ENCODE data around the gene NHP2.

DNA sequence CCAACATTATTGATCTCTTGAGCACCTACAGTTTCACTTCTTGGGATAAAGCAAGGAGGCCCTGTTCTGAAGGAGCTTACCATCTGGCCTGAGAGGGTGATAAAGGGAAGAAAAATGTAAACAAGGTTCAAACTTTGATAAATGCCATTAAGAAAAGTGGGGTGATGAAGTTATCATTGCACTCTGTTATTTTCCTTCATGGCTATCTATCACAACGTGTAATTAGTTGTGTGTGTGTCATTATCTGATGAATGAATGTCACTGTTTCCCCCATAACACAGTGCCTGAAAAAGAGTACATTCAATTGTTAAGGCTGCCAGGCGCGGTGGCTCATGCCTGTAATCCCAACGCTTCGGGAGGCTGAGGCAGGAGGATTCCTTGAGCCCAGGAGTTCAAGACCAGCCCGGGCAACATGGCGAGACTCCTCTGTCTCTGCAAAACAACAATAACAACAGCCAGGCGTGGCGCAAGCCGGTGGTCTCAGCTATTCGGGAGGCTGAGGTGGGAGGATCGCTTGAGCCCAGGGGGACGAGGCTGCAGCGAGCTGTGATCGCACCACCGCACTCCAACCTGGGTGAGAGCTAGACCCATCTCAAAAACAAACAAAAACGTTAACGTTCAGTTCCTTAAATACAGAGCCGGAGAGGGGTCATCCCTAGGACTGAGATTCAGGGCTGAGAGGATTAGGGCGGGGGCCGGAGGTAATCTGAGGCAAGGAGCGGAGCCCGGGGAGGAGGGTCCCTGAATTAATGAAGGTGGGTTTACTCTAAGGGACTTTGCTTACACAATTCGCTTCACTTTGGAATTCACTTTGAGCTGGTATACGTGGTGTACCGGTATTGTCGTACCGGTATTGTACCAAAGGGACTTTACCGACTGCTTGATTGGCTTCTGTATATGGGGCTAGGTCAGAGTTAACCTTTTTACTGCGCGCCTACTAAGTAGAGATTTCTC lies 917 bp downstream of the NHP2 start:
- TF ChIP-seq PAX5 (IDR thresholded peaks at IDR 0.05; ENCODE audit: insufficient read depth, low read length, severe bottlenecking) (no peak), POLR2A (IDR thresholded peaks at IDR 0.05; ENCODE audit: low read depth, low read length) (no peak), POLR2AphosphoS5 (IDR thresholded peaks at IDR 0.05; ENCODE audit: low read depth, low read length) (no peak), TAF1 (IDR thresholded peaks at IDR 0.05; ENCODE audit: low read depth, low read length) (no peak), SPI1 (IDR thresholded peaks at IDR 0.05; ENCODE audit: low read depth, low read length) (no peak), POU2F2 (IDR thresholded peaks at IDR 0.05; ENCODE audit: low read depth, low read length) (no peak)
